Measurements from ENCODE around the gene CTU1.
"Not testable (repeated sequence)": the region's sequence is repeated elsewhere in the genome, so short reads cannot be mapped to it uniquely, and the experiment has no call there.

The CTU1 gene

GRCh38 chr19:51108066-51108804, at the start of gene CTU1:
TSS of gene CTU1 (minus strand) at chr19:51108409. CDS start at chr19:51104569, 3,840 bp downstream.
- peak; percentile 98 to 99 for DNase-seq

- DNase-seq = no peak
Observed at GRCh38 chr19:51157265-51157664, 49.1 kb upstream of the CTU1 start.

- no peak for DNase-seq
Observed at GRCh38 chr19:51156710-51157109, 48.5 kb upstream of the CTU1 start.

- DNase-seq = no peak
Observed at GRCh38 chr19:51150627-51151026, 42.4 kb upstream of the CTU1 start.

DNA sequence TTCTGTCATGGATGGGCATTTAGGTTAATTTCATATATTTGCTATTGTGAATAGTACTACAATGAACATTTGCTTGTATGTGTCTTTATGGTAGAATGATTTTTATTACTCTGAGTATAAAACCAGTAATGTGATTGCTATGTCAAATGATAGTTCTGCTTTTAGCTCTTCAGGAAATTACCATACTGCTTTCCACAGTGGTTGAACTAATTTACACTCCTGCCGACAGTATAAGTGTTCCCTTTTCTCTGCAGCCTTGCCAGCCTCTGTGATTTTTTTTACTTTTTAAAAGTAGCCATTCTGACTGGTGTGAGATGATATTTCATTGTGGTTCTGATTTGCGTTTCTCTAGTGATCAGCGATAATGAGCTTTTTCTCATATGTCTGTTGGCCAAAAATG, 40.4 kb upstream of the CTU1 start:
- DNase-seq = no peak

GRCh38 chr19:51147663-51148062, 39.5 kb upstream of the CTU1 start:
- DNase-seq = no peak

DNA sequence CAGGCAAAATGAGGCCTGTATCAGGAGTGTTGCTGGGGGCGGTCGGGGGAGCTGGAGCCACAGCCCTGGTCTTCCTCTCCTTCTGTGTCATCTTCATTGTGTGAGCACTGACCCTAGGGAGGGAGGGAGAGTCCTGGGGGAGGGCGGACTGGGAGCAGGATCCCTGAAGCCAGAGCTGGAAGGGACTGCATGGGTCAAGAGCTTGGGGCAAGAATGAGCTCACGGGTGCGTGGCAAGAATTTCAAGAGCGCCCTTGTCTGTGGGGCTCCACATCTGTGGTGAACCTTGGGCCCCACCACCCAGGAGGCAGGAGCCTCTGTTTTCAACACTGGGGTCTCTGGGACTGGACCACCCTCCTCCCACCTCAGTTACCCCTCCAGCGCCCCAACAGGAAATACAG, 38.5 kb upstream of the CTU1 start:
- no peak for DNase-seq

- DNase-seq = no peak
Observed at GRCh38 chr19:51145916-51146493, 37.8 kb upstream of the CTU1 start.

GRCh38 chr19:51144482-51145045, 36.4 kb upstream of the CTU1 start:
- DNase-seq = no peak

- DNase-seq = no peak
Observed at GRCh38 chr19:51143486-51143885, 35.3 kb upstream of the CTU1 start.

DNA sequence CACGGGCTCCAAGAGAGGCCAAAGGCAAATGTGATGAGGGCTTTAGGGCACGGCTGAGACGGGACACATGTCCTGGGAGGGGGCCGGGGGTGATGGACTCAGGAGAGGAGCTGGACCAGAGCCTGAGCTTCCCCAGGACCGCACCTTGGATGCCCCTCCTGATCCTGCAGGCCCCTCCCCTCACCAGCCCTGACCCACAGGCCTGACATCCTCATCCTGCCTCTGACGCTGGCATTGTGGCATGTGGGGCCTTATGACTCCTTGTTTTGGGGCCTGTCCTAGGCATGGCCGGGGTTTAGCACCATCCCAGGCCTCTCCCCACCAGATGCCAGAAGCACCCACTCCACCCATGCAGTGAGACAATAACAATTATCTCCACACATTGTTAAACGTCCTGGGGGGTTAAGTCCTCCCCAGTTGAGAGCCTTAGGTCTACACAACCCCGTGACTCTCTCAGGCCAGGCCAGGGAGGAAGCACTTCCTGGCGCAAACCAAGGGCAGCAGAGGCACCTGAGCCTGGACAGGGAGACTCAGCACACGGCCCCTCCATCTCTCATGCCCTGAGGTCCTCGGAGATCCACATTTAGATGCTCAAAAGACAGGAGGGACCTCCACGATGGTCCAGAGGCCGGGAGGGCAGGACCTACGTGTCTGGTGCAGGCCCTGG, 34.7 kb upstream of the CTU1 start:
- DNase-seq = not testable (repeated sequence)

DNA sequence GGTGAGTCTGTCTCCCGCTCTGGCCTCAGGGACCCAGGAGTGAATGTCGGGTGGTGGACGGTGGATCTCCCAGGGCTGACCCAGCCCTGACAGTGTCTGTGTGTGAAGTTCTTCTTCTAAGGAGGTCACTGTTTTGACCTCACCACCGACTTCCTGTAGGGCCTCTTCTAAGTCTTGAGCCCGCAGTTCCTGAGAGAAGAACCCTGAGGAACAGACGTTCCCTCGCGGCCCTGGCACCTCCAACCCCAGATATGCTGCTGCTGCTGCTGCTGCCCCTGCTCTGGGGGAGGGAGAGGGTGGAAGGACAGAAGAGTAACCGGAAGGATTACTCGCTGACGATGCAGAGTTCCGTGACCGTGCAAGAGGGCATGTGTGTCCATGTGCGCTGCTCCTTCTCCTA, 33.9 kb upstream of the CTU1 start, which contains the start of gene SIGLEC7:
Gene SIGLEC7 (plus strand): TSS at position 183 of the 400 bp plus-strand sequence. CDS start 69 bp downstream, at position 252.
- DNase-seq = no peak

DNA sequence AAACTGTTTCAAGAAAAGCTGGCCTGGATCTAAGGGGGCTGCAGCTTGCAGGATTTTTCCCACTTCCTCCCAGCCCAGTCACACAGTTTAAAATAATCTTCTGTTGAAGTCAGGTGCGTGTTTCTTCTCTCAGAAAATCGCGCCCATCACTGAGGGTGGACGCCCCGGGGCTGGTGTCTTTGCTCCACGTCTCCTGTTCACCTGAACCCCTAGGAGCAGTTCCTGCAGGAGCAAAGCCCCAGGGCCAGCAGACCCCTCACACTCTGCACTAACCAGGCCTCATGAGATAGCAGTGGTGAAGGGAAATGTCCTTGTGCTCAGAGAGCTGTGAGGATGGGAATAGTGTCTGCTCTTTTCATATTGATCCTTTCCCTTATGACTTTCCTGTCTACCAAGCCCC, 33.0 kb upstream of the CTU1 start:
- DNase-seq = no peak

DNA sequence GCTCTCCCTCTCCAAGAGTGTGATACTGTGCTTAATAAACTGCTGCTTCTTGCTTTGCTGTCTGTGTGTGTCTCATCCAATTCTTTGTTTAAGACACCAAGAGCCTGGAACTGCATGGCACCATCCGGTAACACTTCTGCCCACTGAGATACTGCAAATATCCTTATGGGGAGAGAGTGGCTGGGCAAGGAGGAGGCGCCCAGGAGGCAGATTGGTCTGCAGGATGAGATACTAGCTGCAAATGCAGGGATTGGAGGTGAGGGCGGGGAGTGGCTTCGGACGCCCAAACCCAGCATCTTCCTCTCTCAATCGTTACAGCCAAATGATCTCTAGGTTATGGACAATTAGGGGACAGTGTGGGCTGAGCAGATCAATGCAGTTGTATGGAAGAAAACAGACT, 32.2 kb upstream of the CTU1 start:
- DNase-seq = no peak

DNA sequence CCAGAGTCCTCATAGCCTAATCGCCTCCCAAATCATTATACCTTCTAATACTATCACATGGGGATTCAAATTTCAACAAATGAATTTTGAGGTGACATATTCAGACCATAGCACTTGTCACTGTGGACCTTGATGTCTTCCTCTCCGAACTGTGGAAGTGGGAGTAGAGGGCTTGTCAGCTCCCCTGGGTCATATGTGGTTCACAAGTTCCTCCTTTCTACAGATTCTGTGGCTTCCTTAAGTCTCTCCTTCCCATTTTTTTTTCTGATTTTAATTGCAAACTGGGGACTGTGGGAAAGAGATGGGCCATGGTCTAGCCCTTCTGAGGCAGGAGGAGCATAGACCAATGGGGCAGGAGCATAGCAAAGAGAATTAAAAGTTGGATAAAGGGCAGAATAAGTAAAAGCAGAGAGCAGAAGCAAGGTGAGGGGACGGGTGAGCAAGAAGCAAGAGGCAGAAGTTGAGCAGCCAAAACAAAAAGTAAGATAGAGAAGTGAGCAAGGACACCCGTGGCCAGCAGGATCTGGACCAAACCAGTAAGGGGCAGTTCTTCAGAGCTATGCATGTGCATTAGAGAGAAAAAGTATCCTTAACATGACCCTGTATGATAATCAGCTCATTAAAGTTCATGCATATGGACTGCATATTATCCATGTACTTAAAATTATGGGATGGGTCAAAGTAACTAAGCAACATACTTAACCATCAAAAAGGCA, 31.2 kb upstream of the CTU1 start:
- DNase-seq = no peak

DNA sequence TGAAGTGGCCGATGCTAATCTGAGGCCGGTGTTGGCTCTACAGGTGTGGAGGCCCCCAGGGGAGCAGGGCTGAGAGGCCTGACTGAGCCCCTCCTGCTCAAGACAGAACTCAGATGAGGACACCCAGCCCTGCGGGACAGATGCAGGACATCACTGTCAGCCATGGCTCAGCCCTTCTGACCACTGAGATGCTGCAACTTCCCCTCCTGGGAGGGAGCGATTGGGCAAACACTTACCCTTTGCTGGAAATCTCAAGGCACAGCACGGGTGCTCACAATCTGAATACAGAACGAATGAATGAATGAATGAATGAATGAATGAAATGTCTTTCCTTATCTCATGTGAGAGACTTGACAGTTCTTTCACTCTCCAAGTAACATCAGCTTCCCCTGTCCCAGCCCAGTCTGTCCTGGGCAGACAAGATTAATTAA, 30.4 kb upstream of the CTU1 start:
- no peak for DNase-seq

- DNase-seq = no peak
Observed at GRCh38 chr19:51137792-51138425, 29.7 kb upstream of the CTU1 start.

DNA sequence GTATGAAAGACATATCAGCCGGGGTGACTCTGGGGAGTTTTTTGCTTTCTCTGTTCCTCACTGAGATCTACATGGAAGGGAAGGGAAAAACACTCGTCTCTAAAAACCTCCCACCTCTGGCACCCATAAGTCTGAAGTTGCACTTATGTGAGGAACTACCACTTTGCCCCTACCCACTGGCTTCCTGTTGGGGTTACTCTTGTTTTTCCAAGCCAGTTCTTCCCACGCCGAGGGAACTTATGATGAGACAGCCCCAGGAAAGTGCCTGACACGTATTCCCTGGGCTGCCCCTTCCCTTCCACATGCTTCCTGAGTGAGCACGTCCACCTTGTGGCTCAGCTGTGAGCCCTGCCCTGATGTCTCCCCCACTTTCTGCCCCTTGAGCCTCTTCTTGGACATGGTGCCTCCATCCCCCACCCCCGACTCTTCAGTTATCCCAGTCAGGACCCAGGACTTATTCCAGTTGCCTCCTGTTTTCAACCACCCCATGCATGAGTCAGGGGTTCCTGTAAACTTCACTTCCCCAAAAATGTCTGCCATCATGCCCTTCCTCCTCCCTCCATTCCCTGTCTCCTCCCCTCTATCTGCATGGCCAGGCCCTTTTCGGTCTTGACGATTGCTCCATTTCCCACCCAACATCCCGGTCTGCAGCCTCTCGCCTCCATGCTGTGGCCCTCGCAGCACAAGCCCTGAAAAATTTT, 28.8 kb upstream of the CTU1 start:
- DNase-seq = no peak

GRCh38 chr19:51135986-51136762, 28.0 kb upstream of the CTU1 start:
- no peak for DNase-seq

- DNase-seq = no peak
Observed at GRCh38 chr19:51135004-51135403, 26.8 kb upstream of the CTU1 start.
